WTC11 (cell line): ENCODE results near the gene ABHD12B.

ENCODE experiments used
- CTCF ChIP-seq: fragments of 200-600 bp; IDR thresholded peaks from 2 replicates; pipeline ENCODE4 v1.8.0; 2022; ENCODE audit warnings: antibody characterized with exemption
- ETV6 ChIP-seq: sonication (generic); formaldehyde crosslinking; IDR thresholded peaks from 2 replicates; pipeline ENCODE4 v1.8.1; 2022; ENCODE audit warnings: mild to moderate bottlenecking, missing genetic modification reagents
- KAT7 ChIP-seq: sonication (generic); formaldehyde crosslinking; IDR thresholded peaks from 2 replicates; pipeline ENCODE4 v1.8.1; 2023; ENCODE audit warnings: missing genetic modification reagents, mild to moderate bottlenecking, borderline replicate concordance
- PREB ChIP-seq: sonication (generic); formaldehyde crosslinking; IDR thresholded peaks from 2 replicates; pipeline ENCODE4 v1.8.1; 2022; ENCODE audit warnings: mild to moderate bottlenecking, missing genetic modification reagents, moderate library complexity, borderline replicate concordance
- ZBTB43 ChIP-seq: sonication (generic); formaldehyde crosslinking; IDR thresholded peaks from 2 replicates; pipeline ENCODE4 v1.8.1; 2023; ENCODE audit warnings: mild to moderate bottlenecking, missing genetic modification reagents
- ZNF317 ChIP-seq: sonication (generic); formaldehyde crosslinking; IDR thresholded peaks from 2 replicates; pipeline ENCODE4 v1.8.1; 2023; ENCODE audit warnings: low read depth, mild to moderate bottlenecking, moderate library complexity, missing genetic modification reagents, borderline replicate concordance

GRCh38 chr14:50837271-50837670 lies 34.6 kb upstream of the ABHD12B start:
- TF ChIP-seq CTCF = no peak
- no peak for TF ChIP-seq KAT7 (CRISPR knock-in tag)
- no peak for TF ChIP-seq ZBTB43
- TF ChIP-seq PREB = no peak
- no peak for TF ChIP-seq ZNF317 (CRISPR knock-in tag)
- no peak for TF ChIP-seq ETV6 (CRISPR knock-in tag)
